ENCODE data around the gene PARP9.
"Not testable (repeated sequence)": the region's sequence is repeated elsewhere in the genome, so short reads cannot be mapped to it uniquely, and the experiment has no call there.

PARP9 gene

GRCh38 chr3:122572940-122573412, 8.9 kb upstream of the PARP9 start:
- no peak for DNase-seq

GRCh38 chr3:122568755-122569154, 4.7 kb upstream of the PARP9 start:
- DNase-seq: no peak

- DNase-seq: not testable (repeated sequence)
Observed at GRCh38 chr3:122568131-122568530, 4.0 kb upstream of the PARP9 start.

- no peak for DNase-seq
Observed at GRCh38 chr3:122563717-122564025, 429 bp downstream of the PARP9 start.

- DNase-seq: no peak
Observed at GRCh38 chr3:122562923-122563716, 980 bp downstream of the PARP9 start.

GRCh38 chr3:122560680-122561079, 3.4 kb downstream of the PARP9 start:
- peak; percentile 49 for DNase-seq

GRCh38 chr3:122559906-122560305, 4.2 kb downstream of the PARP9 start:
- DNase-seq: no peak

GRCh38 chr3:122558605-122559004, 5.5 kb downstream of the PARP9 start:
- no peak for DNase-seq

- DNase-seq: no peak
Observed at GRCh38 chr3:122557356-122557755, 6.7 kb downstream of the PARP9 start.

- DNase-seq: peak; percentile 60
Observed at GRCh38 chr3:122555275-122556071, 8.6 kb downstream of the PARP9 start.

GRCh38 chr3:122553171-122553570, 10.9 kb downstream of the PARP9 start:
- DNase-seq: no peak

- DNase-seq: no peak
Observed at GRCh38 chr3:122548619-122549018, 15.5 kb downstream of the PARP9 start.

- no peak for DNase-seq
Observed at GRCh38 chr3:122548076-122548475, 16.0 kb downstream of the PARP9 start.

- DNase-seq: no peak
Observed at GRCh38 chr3:122546151-122546550, 17.9 kb downstream of the PARP9 start.

- no peak for DNase-seq
Observed at GRCh38 chr3:122538956-122539490, 25.1 kb downstream of the PARP9 start.

- no peak for DNase-seq
Observed at GRCh38 chr3:122536632-122537001, 27.5 kb downstream of the PARP9 start.

GRCh38 chr3:122535964-122536631, 28.0 kb downstream of the PARP9 start:
- DNase-seq: no peak

- DNase-seq: no peak
Observed at GRCh38 chr3:122533931-122534334, 30.2 kb downstream of the PARP9 start.

- no peak for DNase-seq
Observed at GRCh38 chr3:122533480-122533879, 30.6 kb downstream of the PARP9 start.

GRCh38 chr3:122530164-122530563, 33.9 kb downstream of the PARP9 start:
- no peak for DNase-seq

- no peak for DNase-seq
Observed at GRCh38 chr3:122523317-122523716, 40.8 kb downstream of the PARP9 start.

GRCh38 chr3:122520861-122521260, 43.2 kb downstream of the PARP9 start:
- no peak for DNase-seq

- no peak for DNase-seq
Observed at GRCh38 chr3:122519693-122520092, 44.4 kb downstream of the PARP9 start.

Data from NCI-H2171 treated with DMSO at 0.1 percent for 48 hours (cell line).